A673 (cell line): ENCODE data around the gene CDCA4. TPM values are rescaled to one million over a fixed set of nuclear protein-coding genes. Genes with fewer than 3 reads are reported as not detected.
A peak's percentile ranks its signal among the peaks of the same experiment; 100 is the strongest.

ENCODE experiments used
- BruUV-seq: library from RNA; stranded (reverse); fragments of 400-500 nt; replicated peaks from 2 replicates; lab custom pipeline; 2021; lab: Mats Ljungman, UMichigan
- CTCF ChIA-PET: fragments of 300-600 bp; sonication (Branson Sonifier 250); formaldehyde crosslinking; loops from one replicate; lab custom pipeline; 2022; ENCODE audit warnings: antibody characterized with exemption; lab: Charles Lee
- POLR2A ChIA-PET: fragments of 300-600 bp; sonication (Branson Sonifier 250); formaldehyde crosslinking; loops from one replicate; lab custom pipeline; 2022; ENCODE audit warnings: antibody characterized with exemption; ENCODE audit not compliant: low non-redundant PET; lab: Charles Lee
- DNase-seq: peaks from one replicate; pipeline ENCODE4 v3.0.0-alpha.2; 2015; ENCODE audit warnings: low spot score
- H3K27ac ChIP-seq: fragments of 200-600 bp; sonication (generic); 2 replicates; pipeline ENCODE4 v1.5.1; 2016; ENCODE audit warnings: mixed run types, low read depth, mild to moderate bottlenecking, mixed read lengths, antibody characterized with exemption, low read length; ENCODE audit not compliant: poor library complexity, severe bottlenecking
- H3K27me3 ChIP-seq: fragments of 200-600 bp; sonication (generic); replicated peaks from 2 replicates; pipeline ENCODE4 v1.6.1; 2017; ENCODE audit warnings: mixed run types, low read depth, mild to moderate bottlenecking, mixed read lengths, antibody characterized with exemption, low read length; ENCODE audit not compliant: insufficient read depth, poor library complexity
- H3K36me3 ChIP-seq: fragments of 200-600 bp; sonication (generic); 2 replicates; pipeline ENCODE4 v1.6.1; 2016; ENCODE audit warnings: mixed run types, mild to moderate bottlenecking, mixed read lengths, antibody characterized with exemption, low read length; ENCODE audit not compliant: insufficient read depth, poor library complexity, severe bottlenecking
- H3K4me1 ChIP-seq: fragments of 200-600 bp; sonication (generic); 2 replicates; pipeline ENCODE4 v1.6.1; 2017; ENCODE audit warnings: mixed run types, mild to moderate bottlenecking, mixed read lengths, antibody characterized with exemption, low read length; ENCODE audit not compliant: insufficient read depth, poor library complexity, severe bottlenecking
- H3K4me3 ChIP-seq: fragments of 200-600 bp; sonication (generic); 2 replicates; pipeline ENCODE4 v1.5.1; 2016; ENCODE audit warnings: low read depth, mixed run types, mild to moderate bottlenecking, mixed read lengths, low read length; ENCODE audit not compliant: poor library complexity, severe bottlenecking
- H3K9me3 ChIP-seq: fragments of 200-600 bp; sonication (generic); 2 replicates; pipeline ENCODE4 v1.6.1; 2016; ENCODE audit warnings: mixed run types, low read depth, mild to moderate bottlenecking, mixed read lengths, antibody characterized with exemption, low read length; ENCODE audit not compliant: poor library complexity, severe bottlenecking
- EZH2 ChIP-seq: fragments of 200-600 bp; sonication (generic); IDR thresholded peaks from 2 replicates; pipeline ENCODE4 v1.6.1; 2017; ENCODE audit warnings: borderline replicate concordance, low read depth, mild to moderate bottlenecking, mixed read lengths, antibody characterized with exemption, low read length; ENCODE audit not compliant: poor library complexity, severe bottlenecking
- intact Hi-C: fragments of 100-400 bp; cut with micrococcal nuclease; formaldehyde crosslinking; loops from one replicate; pipeline ENCODE4 v1.10.0; 2022; ENCODE audit not compliant: unreplicated experiment
- total RNA-seq: library from RNA; stranded (reverse); gene quantifications from 2 replicates; pipeline ENCODE4 v1.2.3, GENCODE V29; 2021
- TF ChIP-seq, protein P1 (sequence below): fragments of 300-800, 200-600 bp; sonication (generic); conservative IDR thresholded peaks from 2 replicates; pipeline ENCODE4 v1.5.1; 2017; ENCODE audit warnings: low read depth, mild to moderate bottlenecking, antibody characterized with exemption, low read length, moderate library complexity, mixed read lengths

Gene CDCA4
- total RNA-seq, 1 experiment from 2014 or later = 49.7 TPM

DNA sequence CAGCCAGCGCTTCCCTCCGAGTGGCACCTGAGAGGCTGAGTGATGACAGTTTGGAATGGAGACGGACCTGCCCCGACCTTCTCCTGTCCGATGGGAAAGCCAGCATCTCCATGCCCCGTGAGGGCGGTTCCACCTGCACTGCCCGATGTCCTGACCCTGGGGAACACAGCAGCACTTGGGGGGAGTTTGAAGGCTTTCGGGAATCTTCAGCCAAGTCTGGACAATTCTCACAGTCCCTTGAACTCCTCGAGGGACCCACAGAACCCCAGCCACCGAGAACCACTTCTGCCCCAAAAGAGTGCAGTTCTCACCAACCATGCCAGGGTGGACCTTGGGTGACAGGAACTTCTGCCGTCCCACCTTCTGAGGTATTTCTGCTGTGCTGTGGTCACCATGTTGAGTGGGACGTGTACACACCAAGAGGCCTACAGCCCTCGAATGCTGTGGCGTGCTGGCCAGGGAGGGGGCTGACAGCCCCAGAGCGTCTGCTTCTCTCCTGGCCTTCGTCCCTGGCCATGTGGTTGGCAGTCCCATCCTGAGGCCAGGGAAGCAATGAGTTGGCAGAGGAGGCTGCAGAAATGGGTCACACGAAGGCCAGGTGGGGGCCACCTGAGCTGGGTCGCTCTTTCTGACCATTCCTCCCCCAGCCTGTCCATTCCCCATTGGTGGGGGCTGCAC is 34.3 kb downstream of the CDCA4 start:
- no peak for TF ChIP-seq EZH2
- TF ChIP-seq, protein P1, sequence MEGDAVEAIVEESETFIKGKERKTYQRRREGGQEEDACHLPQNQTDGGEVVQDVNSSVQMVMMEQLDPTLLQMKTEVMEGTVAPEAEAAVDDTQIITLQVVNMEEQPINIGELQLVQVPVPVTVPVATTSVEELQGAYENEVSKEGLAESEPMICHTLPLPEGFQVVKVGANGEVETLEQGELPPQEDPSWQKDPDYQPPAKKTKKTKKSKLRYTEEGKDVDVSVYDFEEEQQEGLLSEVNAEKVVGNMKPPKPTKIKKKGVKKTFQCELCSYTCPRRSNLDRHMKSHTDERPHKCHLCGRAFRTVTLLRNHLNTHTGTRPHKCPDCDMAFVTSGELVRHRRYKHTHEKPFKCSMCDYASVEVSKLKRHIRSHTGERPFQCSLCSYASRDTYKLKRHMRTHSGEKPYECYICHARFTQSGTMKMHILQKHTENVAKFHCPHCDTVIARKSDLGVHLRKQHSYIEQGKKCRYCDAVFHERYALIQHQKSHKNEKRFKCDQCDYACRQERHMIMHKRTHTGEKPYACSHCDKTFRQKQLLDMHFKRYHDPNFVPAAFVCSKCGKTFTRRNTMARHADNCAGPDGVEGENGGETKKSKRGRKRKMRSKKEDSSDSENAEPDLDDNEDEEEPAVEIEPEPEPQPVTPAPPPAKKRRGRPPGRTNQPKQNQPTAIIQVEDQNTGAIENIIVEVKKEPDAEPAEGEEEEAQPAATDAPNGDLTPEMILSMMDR = no peak
- BruUV-seq = no TSS peak
- CTCF ChIA-PET = no interaction called here
- no peaks in the 10 kb centered on the region for H3K9me3 ChIP-seq
- no peaks in the 10 kb centered on the region for H3K27me3 ChIP-seq
- H3K27ac ChIP-seq = peak overlapping the region; percentile 92
- no peaks in the 10 kb centered on the region for H3K4me1 ChIP-seq
- no peak for DNase-seq
- intact Hi-C loops = no loop called here
- POLR2A ChIA-PET = no interaction called here
- H3K4me3 ChIP-seq = peak overlapping the region; percentile 92
- H3K36me3 ChIP-seq = no peaks in the 10 kb centered on the region

DNA sequence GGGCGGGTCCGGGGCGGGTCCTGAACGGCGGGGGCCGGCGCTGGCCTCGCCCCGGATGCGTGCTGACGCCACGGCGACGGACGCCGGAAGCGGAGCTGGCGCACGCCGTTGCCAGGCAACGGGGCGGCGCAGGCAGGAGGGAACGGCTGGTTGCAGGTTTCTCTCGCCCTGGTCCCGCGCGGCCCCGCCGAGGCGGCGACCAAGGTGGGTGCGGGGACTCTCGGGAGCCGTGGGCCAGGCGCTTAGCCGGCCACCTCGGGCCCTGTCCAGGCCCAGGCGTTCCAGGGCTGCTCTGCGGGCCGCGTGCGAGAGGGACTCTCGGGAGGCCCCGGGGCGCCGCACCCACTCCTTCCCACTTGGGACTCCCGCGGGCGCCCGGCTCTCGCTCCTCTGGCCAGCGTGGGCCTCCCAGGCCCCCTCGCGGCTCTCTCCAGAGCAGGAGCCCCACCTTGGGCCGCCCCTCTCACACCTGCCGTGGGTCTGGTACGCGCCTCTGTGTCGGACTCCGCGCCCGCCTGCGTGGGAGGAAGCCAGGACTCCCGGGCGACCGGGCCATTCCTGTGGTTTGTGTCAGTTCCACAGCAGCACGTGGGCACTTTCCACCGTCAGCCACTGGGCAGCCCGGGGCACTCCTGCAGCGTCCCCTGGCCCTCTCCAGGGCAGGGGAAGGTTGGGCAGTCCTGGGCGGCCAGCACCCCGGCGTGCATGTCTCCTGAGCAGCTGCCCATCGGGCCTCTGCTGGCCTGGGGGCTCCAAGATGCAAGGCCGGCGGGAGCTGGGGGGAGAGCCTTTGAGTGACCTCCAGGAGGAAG is 35.0 kb downstream of the CDCA4 start, which contains the start of gene CLBA1:
CLBA1 (plus strand) TSS at position 114 of the 812 bp plus-strand sequence; CDS start at position 758, 644 bp downstream.
- intact Hi-C loops = no loop called here
- Histone ChIP-seq H3K4me3 (peak within 1 kb of the TSS; percentile 92), H3K4me1 (no peaks in the 10 kb centered on the region), H3K27me3 (no peaks in the 10 kb centered on the region), H3K9me3 (no peaks in the 10 kb centered on the region), H3K36me3 (no peaks in the 10 kb centered on the region), H3K27ac (peak within 1 kb of the TSS; percentile 92)
- TF ChIP-seq, protein P1 = no peak
- no peak for TF ChIP-seq EZH2
- DNase-seq = peak; percentile 94
- CTCF ChIA-PET = interaction anchor here (0.7 to 1.0 kb wide), 3 partner anchors 10 to 60 kb away, joined by 3 to 4 read pairs (median 4); no protein-coding TSS in a partner anchor
- BruUV-seq = no TSS peak
- POLR2A ChIA-PET = no interaction called here

DNA sequence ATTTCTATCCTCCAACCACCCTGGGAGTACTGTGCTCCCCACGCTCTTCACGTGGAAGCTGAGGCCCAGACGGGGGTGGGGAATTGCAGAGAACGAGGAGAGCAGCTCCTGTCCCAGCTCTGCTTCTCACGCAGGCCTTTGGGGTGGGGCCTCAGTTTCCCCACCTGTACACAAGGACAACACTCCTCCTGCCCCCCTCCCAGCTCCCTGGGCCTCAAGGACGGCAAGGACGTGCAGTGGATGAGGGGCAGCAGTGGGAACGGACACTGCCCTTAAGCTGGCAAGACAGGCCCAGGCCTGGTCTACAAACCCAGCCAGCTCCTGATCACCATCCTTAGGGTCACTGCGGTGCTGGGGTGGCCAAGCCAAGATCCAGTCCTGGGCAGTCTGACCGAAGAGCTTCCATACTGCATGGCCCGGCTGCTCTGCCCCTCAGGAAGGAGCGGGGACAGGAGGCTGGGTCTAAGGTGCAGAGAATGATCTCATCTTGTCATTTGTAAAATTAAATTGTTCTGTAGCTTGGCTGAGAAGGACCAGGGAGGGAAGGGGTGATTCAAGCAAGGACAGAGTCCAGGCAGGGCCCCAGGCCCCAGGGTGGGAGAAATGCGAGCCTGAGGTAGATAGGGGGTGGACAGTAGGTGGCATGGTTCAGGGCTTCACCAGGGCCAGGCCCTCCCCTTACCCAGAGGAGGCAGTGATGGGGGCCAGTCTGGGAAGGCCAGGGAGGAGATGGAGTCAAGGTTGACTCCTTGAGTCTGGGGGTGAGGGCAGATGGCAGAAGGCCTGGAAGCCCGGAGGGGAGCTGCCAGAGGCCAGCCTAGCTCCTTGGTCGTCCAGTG is 36.6 kb downstream of the CDCA4 start:
- no peaks in the 10 kb centered on the region for H3K36me3 ChIP-seq
- no peaks in the 10 kb centered on the region for H3K27me3 ChIP-seq
- no peak for DNase-seq
- no peaks in the 10 kb centered on the region for H3K9me3 ChIP-seq
- POLR2A ChIA-PET = no interaction called here
- no peaks in the 10 kb centered on the region for H3K4me1 ChIP-seq
- TF ChIP-seq, protein P1 = no peak
- TF ChIP-seq EZH2 = no peak
- CTCF ChIA-PET = no interaction called here
- no TSS peak for BruUV-seq
- H3K4me3 ChIP-seq = no peak overlapping the region
- intact Hi-C loops = no loop called here
- H3K27ac ChIP-seq = no peak overlapping the region
